Ishikawa (cell line): Measurements from ENCODE around the gene AGO3.
A peak's percentile ranks its signal among the peaks of the same experiment; 100 is the strongest.

Experiments
- CEBPB ChIP-seq: IDR thresholded peaks from 2 replicates; pipeline ENCODE4 v1.6.1; 2012
- CREB1 ChIP-seq: IDR thresholded peaks from 2 replicates; pipeline ENCODE4 v1.6.1; 2012; ENCODE audit warnings: low read depth
- EGR1 ChIP-seq: IDR thresholded peaks from 2 replicates; pipeline ENCODE4 v1.6.1; 2012
- EP300 ChIP-seq: IDR thresholded peaks from 2 replicates; pipeline ENCODE4 v1.6.1; 2012; ENCODE audit warnings: borderline replicate concordance
- FOXM1 ChIP-seq: IDR thresholded peaks from 2 replicates; pipeline ENCODE4 v1.6.1; 2012; ENCODE audit warnings: low read depth, borderline replicate concordance
- MAX ChIP-seq: IDR thresholded peaks from 2 replicates; pipeline ENCODE4 v1.6.1; 2012
- NFIC ChIP-seq: IDR thresholded peaks from 2 replicates; pipeline ENCODE4 v1.6.1; 2012
- RAD21 ChIP-seq: IDR thresholded peaks from 2 replicates; pipeline ENCODE4 v1.6.1; 2012; ENCODE audit warnings: low read depth
- TAF1 ChIP-seq: IDR thresholded peaks from 2 replicates; pipeline ENCODE4 v1.6.1; 2012; ENCODE audit warnings: low read depth, mild to moderate bottlenecking
- TCF12 ChIP-seq: IDR thresholded peaks from 2 replicates; pipeline ENCODE4 v1.6.1; 2012; ENCODE audit warnings: low read depth
- TEAD4 ChIP-seq: IDR thresholded peaks from 2 replicates; pipeline ENCODE4 v1.6.1; 2012
- USF1 ChIP-seq: IDR thresholded peaks from 2 replicates; pipeline ENCODE4 v1.6.1; 2012
- YY1 ChIP-seq: IDR thresholded peaks from 2 replicates; pipeline ENCODE4 v1.6.1; 2012; ENCODE audit warnings: low read depth
- ZBTB7A ChIP-seq: IDR thresholded peaks from 2 replicates; pipeline ENCODE4 v1.6.1; 2012; ENCODE audit warnings: low read depth
- TF ChIP-seq, protein P1 (sequence below): IDR thresholded peaks from 2 replicates; pipeline ENCODE4 v1.6.1; 2012; ENCODE audit warnings: low read depth, mild to moderate bottlenecking

Gene AGO3

GRCh38 chr1:35929730-35930592, 944 bp upstream of the AGO3 start:
- TF ChIP-seq NFIC (no peak), TAF1 (0 out of 2 replicates have a peak, but pooled peaks have one; percentile 21)

GRCh38 chr1:35931446-35932157, 697 bp downstream of the AGO3 start:
- TF ChIP-seq MAX (no peak), FOXM1 (no peak), CREB1 (no peak), EP300 (no peak), TCF12 (no peak)

- TF ChIP-seq YY1 (no peak), RAD21 (no peak), EGR1 (no peak), CEBPB (no peak), MAX (no peak), TAF1 (no peak), ZBTB7A (no peak), TEAD4 (no peak), NFIC (no peak), FOXM1 (no peak), USF1 (no peak), TCF12 (no peak), CREB1 (no peak), EP300 (no peak)
- TF ChIP-seq, protein P1, sequence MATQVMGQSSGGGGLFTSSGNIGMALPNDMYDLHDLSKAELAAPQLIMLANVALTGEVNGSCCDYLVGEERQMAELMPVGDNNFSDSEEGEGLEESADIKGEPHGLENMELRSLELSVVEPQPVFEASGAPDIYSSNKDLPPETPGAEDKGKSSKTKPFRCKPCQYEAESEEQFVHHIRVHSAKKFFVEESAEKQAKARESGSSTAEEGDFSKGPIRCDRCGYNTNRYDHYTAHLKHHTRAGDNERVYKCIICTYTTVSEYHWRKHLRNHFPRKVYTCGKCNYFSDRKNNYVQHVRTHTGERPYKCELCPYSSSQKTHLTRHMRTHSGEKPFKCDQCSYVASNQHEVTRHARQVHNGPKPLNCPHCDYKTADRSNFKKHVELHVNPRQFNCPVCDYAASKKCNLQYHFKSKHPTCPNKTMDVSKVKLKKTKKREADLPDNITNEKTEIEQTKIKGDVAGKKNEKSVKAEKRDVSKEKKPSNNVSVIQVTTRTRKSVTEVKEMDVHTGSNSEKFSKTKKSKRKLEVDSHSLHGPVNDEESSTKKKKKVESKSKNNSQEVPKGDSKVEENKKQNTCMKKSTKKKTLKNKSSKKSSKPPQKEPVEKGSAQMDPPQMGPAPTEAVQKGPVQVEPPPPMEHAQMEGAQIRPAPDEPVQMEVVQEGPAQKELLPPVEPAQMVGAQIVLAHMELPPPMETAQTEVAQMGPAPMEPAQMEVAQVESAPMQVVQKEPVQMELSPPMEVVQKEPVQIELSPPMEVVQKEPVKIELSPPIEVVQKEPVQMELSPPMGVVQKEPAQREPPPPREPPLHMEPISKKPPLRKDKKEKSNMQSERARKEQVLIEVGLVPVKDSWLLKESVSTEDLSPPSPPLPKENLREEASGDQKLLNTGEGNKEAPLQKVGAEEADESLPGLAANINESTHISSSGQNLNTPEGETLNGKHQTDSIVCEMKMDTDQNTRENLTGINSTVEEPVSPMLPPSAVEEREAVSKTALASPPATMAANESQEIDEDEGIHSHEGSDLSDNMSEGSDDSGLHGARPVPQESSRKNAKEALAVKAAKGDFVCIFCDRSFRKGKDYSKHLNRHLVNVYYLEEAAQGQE = no peak
These were observed 1.3 kb downstream of the AGO3 start for GRCh38 chr1:35932158-35932636.

GRCh38 chr1:35932941-35933340, 2.0 kb downstream of the AGO3 start:
- no peak for TF ChIP-seq TEAD4
- no peak for TF ChIP-seq NFIC

- TF ChIP-seq EP300 (no peak), USF1 (no peak), EGR1 (no peak), TCF12 (no peak), YY1 (no peak), NFIC (no peak), TAF1 (no peak), RAD21 (no peak), TEAD4 (no peak), CREB1 (no peak), MAX (no peak), ZBTB7A (no peak), CEBPB (no peak), FOXM1 (no peak)
- TF ChIP-seq, protein P1 = no peak
These were observed 4.8 kb downstream of the AGO3 start for GRCh38 chr1:35935442-35936388.
